Measurements from ENCODE around the gene PDE4A.
"Not testable (repeated sequence)": the region's sequence is repeated elsewhere in the genome, so short reads cannot be mapped to it uniquely, and the experiment has no call there.

DNA sequence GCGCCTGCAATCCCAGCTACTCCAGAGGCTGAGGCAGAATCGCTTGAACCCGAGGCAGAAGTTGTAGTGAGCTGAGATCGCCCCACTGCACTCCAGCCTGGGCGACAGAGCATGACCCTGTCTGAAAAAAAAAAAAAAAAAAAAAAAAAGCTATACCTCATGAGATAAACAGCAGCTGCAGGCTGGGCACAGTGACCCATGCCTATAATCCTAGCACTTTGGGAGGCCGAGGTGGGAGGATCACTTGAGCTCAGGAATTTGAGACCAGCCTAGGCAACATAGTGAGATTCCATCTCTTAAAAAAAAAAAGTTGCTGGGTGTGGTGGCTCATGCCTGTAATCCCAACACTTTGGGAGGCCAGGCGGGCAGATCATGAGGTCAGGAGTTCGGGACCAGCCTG lies 21.0 kb upstream of the PDE4A start:
- TF ChIP-seq, protein P1, sequence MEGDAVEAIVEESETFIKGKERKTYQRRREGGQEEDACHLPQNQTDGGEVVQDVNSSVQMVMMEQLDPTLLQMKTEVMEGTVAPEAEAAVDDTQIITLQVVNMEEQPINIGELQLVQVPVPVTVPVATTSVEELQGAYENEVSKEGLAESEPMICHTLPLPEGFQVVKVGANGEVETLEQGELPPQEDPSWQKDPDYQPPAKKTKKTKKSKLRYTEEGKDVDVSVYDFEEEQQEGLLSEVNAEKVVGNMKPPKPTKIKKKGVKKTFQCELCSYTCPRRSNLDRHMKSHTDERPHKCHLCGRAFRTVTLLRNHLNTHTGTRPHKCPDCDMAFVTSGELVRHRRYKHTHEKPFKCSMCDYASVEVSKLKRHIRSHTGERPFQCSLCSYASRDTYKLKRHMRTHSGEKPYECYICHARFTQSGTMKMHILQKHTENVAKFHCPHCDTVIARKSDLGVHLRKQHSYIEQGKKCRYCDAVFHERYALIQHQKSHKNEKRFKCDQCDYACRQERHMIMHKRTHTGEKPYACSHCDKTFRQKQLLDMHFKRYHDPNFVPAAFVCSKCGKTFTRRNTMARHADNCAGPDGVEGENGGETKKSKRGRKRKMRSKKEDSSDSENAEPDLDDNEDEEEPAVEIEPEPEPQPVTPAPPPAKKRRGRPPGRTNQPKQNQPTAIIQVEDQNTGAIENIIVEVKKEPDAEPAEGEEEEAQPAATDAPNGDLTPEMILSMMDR (conservative IDR thresholded peaks at IDR 0.05) = not testable (repeated sequence)
- TF ChIP-seq EZH2 (IDR thresholded peaks at IDR 0.05; ENCODE audit: low read depth) = not testable (repeated sequence)

All from PC-9 (cell line).